Esophagus squamous epithelium (tissue), 5 donors: ENCODE results near the gene RNU1-2. TPM values are rescaled to one million over a fixed set of nuclear protein-coding genes. Genes with fewer than 3 reads are reported as not detected.
"Not testable (repeated sequence)": the region's sequence is repeated elsewhere in the genome, so short reads cannot be mapped to it uniquely, and the experiment has no call there.

Experiments
- DNase-seq: peaks from one replicate; lab custom pipeline; 2025; lab: John Stamatoyannopoulos, UW
- H3K27ac ChIP-seq, 4 donors: fragments of 200-600 bp; sonication (generic); one replicate each; pipeline ENCODE4 v1.5.1; 2016 to 2019; ENCODE audit warnings: mild to moderate bottlenecking in 1 of 4
- H3K27me3 ChIP-seq, 4 donors: fragments of 200-600 bp; sonication (generic); 1 replicate in 3 of 4; 2 replicates in 1 of 4; pipeline versions ENCODE4 v1.5.1 to v1.6.0; 2017 to 2021; ENCODE audit warnings: antibody characterized with exemption in 1 of 4
- H3K36me3 ChIP-seq, 3 donors: fragments of 200-600 bp; sonication (generic); one replicate each; pipeline ENCODE4 v1.5.1; 2016 to 2019
- H3K4me1 ChIP-seq, 3 donors: fragments of 200-600 bp; sonication (generic); one replicate each; pipeline ENCODE4 v1.5.1; 2017 to 2019
- H3K4me3 ChIP-seq, 4 donors: fragments of 200-600 bp; sonication (generic); 1 replicate in 3 of 4; 2 replicates in 1 of 4; pipeline ENCODE4 v1.5.1; 2016 to 2019; ENCODE audit warnings: mild to moderate bottlenecking in 2 of 4, moderate library complexity in 1 of 4
- H3K9me3 ChIP-seq, 3 donors: fragments of 200-600 bp; sonication (generic); one replicate each; pipeline ENCODE4 v1.5.1; 2016 to 2019
- POLR2A ChIP-seq, 4 donors: fragments of 450-650 bp; IDR thresholded peaks; one replicate each; pipeline ENCODE4 v1.6.1; 2017; ENCODE audit warnings: antibody characterized with exemption in 4 of 4, mild to moderate bottlenecking in 4 of 4, moderate library complexity in 3 of 4
- WGBS, 2 donors: methylation state at CpG; one replicate each; pipeline ENCODE4 v1.1.5; 2018; 5-methylcytosine and 5-hydroxymethylcytosine counted together
- intact Hi-C: fragments of 100-400 bp; cut with DNase I; formaldehyde crosslinking; loops from one replicate; pipeline ENCODE4 v1.15.0; 2022
- total RNA-seq, 4 donors: library from RNA; depleted of rRNA; stranded (reverse); fragments of >200 nt; gene quantifications; one replicate each; pipeline ENCODE4 v1.1.0, GENCODE V29; 2016
- TF ChIP-seq, protein P1 (sequence below), 6 experiments: fragments of 450-650 bp in 4 of 6; fragments of 200-600 bp in 2 of 6; sonication (generic) in 2 of 6; IDR thresholded peaks; one replicate each; pipeline ENCODE4 v1.5.1; 2016 to 2019; ENCODE audit warnings: antibody characterized with exemption in 6 of 6, mild to moderate bottlenecking in 4 of 6, moderate library complexity in 4 of 6
- donor health status: DM: yes; HTN: yes; CAD: no.

The RNU1-2 gene
- total RNA-seq, 4 donors from 2014 or later: under 0.01 TPM

DNA sequence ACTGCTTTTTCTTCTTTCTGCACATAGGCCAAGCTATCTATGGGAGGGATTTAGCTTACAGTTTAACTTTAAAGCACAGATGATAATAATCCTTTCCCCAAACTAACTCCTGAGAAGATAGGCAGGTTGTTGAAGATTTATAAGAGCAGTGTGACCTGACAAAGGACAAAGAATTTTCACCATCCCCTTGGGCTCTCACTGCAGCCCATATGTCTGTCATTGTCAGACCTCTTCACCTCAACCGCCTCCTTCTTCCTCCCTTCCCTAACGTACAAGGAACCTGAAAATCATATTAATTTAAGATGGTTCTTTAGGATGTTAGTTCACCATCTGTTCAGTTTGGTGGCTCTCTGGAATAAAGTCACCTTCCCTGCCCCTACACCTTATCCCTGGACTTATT is 5.0 kb downstream of the RNU1-2 start:
- no peak for TF ChIP-seq POLR2A (IDR thresholded peaks at IDR 0.05)
- TF ChIP-seq, protein P1, sequence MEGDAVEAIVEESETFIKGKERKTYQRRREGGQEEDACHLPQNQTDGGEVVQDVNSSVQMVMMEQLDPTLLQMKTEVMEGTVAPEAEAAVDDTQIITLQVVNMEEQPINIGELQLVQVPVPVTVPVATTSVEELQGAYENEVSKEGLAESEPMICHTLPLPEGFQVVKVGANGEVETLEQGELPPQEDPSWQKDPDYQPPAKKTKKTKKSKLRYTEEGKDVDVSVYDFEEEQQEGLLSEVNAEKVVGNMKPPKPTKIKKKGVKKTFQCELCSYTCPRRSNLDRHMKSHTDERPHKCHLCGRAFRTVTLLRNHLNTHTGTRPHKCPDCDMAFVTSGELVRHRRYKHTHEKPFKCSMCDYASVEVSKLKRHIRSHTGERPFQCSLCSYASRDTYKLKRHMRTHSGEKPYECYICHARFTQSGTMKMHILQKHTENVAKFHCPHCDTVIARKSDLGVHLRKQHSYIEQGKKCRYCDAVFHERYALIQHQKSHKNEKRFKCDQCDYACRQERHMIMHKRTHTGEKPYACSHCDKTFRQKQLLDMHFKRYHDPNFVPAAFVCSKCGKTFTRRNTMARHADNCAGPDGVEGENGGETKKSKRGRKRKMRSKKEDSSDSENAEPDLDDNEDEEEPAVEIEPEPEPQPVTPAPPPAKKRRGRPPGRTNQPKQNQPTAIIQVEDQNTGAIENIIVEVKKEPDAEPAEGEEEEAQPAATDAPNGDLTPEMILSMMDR (IDR thresholded peaks at IDR 0.05): peak in 1 of 6 experiments; percentile 30

DNA sequence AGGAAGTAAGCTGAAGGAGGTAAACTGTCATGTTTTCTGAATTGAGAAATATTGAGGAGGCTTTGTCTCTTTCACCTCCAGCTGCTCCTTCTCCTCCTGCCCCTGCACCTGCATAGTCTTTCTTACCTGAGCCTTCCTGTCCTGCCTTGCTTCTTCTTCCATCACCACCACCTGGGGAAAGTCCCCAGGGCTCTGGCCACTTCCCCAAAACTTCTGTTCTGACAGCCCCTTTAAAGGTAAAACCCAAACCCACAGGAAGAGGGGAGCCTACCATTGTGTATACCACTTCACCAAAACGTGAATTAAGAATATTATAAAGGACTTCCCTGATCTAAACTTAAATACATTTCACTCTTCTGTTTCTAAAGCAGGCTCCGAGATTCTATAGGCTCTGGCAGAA is 5.6 kb downstream of the RNU1-2 start:
- H3K27ac ChIP-seq, H3K4me3 ChIP-seq, DNase-seq, H3K9me3 ChIP-seq, H3K27me3 ChIP-seq, intact Hi-C loops, H3K36me3 ChIP-seq: not testable (repeated sequence)
- WGBS, 2 donors: 50 to 51% methylated on average over 2 of the region's 2 CpGs
- peaks cover 10 to 32% (median 17%) of the 10 kb centered on the region in 3 donors for H3K4me1 ChIP-seq

More for the DNA sequence above, 5.0 kb downstream of the RNU1-2 start:
- Histone ChIP-seq H3K9me3 (peaks cover 0 to 4% (median 0%) of the 10 kb centered on the region in 3 donors), H3K27ac (no peak overlapping the region), H3K4me1 (peaks cover 10 to 34% (median 17%) of the 10 kb centered on the region in 3 donors), H3K36me3 (no peaks in the 10 kb centered on the region), H3K4me3 (no peak overlapping the region), H3K27me3 (no peaks in the 10 kb centered on the region)
- intact Hi-C loops: no loop called here
- WGBS, 2 donors: 44 to 48% methylated on average over 2 of the region's 2 CpGs
- no peak for DNase-seq

DNA sequence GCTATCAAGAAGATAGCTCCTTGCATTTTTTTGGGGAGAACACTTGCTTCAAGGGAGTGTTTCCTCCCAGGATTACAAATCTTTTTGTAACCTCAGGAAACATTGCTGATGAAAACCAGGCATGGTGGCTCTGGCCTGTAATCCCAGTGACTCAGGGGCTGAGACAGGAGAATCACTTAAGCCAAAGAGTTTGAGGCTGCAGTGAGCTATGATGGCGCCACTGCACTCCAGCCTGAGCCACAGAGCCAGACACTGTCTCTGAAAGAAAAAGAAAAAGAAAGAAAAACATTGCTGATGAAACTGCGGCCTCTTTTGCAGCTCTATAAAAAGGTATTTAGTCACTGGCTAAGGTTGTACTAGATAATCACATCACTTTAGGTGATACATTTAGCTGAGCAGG is 7.3 kb downstream of the RNU1-2 start:
- Histone ChIP-seq H3K36me3 (no peaks in the 10 kb centered on the region), H3K4me3 (no peak overlapping the region), H3K27me3 (no peaks in the 10 kb centered on the region), H3K27ac (peak overlapping the region; percentile 90 to 98 (median 96)), H3K4me1 (peaks cover 10 to 24% (median 13%) of the 10 kb centered on the region in 3 donors), H3K9me3 (peaks cover 0 to 16% (median 0%) of the 10 kb centered on the region in 3 donors)
- intact Hi-C loops: no loop called here
- WGBS, 2 donors: 74 to 75% methylated on average over 2 of the region's 2 CpGs
- DNase-seq: no peak
- TF ChIP-seq, protein P1 (IDR thresholded peaks at IDR 0.05): no peak
- no peak for TF ChIP-seq POLR2A (IDR thresholded peaks at IDR 0.05)

DNA sequence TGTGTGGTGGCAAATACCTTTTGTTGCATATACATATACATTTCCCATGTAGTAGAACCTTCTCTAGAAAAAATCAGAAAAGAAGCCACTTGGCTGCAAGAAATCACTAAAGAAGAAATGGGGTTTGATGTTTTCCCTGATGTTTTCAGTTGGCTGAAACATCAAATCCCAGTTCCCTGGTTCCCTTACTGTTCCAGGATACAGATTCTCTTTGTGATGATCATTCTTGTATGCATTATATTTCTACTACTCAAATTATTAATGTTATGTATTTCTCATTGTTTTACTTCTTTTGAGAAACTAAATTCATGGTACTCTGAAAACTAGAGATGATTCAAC is 7.6 kb downstream of the RNU1-2 start:
- Histone ChIP-seq H3K36me3 (no peaks in the 10 kb centered on the region), H3K27ac (peak overlapping the region; percentile 90 to 98 (median 96)), H3K27me3 (no peaks in the 10 kb centered on the region), H3K4me1 (peaks cover 10 to 24% (median 13%) of the 10 kb centered on the region in 3 donors), H3K4me3 (peak overlapping the region; percentile 35 to 65 (median 55)), H3K9me3 (peaks cover 0 to 16% (median 0%) of the 10 kb centered on the region in 3 donors)
- intact Hi-C loops: no loop called here
- TF ChIP-seq, protein P1 (IDR thresholded peaks at IDR 0.05): no peak
- no peak for TF ChIP-seq POLR2A (IDR thresholded peaks at IDR 0.05)
- no peak for DNase-seq

DNA sequence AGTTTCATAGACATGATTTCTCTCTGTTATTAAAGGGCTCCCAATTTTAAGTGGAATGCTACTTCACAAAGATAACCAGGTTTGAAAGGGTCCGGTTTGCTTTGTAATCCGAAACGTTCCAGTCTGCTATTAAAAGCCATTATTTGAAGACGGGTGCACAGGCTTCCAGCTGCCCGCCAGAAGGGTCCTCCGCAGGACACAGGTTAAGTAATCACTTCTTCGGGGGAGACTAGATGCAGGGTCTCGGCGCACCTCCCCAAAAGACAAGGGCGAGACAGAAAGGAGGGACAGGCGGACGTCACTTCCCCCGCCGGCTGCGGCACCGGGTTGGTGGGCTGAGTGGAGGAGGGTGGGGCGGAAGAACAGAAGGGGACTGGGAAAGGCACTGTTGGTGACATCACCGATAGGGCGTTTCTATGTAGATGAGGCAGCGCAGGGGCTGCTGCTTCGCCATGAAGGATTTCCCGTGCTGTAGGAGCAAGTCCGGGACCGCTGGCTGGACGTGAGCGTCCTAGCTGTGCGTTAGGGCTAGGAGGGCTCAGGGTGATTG is 8.9 kb downstream of the RNU1-2 start:
- WGBS, 2 donors: 0% methylated on average over 26 to 27 of the region's 27 CpGs
- Histone ChIP-seq H3K27me3 (no peaks in the 10 kb centered on the region), H3K4me1 (peaks cover 10 to 24% (median 13%) of the 10 kb centered on the region in 3 donors), H3K27ac (peak overlapping the region; percentile 90 to 98 (median 96)), H3K9me3 (peaks cover 0 to 16% (median 0%) of the 10 kb centered on the region in 3 donors), H3K36me3 (no peaks in the 10 kb centered on the region), H3K4me3 (peak overlapping the region; percentile 35 to 65 (median 55))
- intact Hi-C loops: no loop called here
- TF ChIP-seq, protein P1 (IDR thresholded peaks at IDR 0.05): peak in 2 of 6 experiments; percentile 15 to 16
- TF ChIP-seq POLR2A (IDR thresholded peaks at IDR 0.05): peak in 2 of 4 donors; percentile 67 to 91
- peak; percentile 98 for DNase-seq
